GM21619 (cell line): ENCODE measurements around the gene PRG2.
"Not testable (repeated sequence)": the region's sequence is repeated elsewhere in the genome, so short reads cannot be mapped to it uniquely, and the experiment has no call there.

Source experiments
- ATAC-seq: cut with Tn5 transposase; IDR thresholded peaks from one replicate; pipeline ENCODE4 v1.9.1; 2021; ENCODE audit not compliant: unreplicated experiment

Gene PRG2

GRCh38 chr11:57348636-57349313 is 41.7 kb downstream of the PRG2 start:
- ATAC-seq, result no peak

- ATAC-seq, result no peak
Measured at GRCh38 chr11:57348052-57348451, 42.4 kb downstream of the PRG2 start.

GRCh38 chr11:57347336-57347735 is 43.1 kb downstream of the PRG2 start:
- ATAC-seq, result no peak

GRCh38 chr11:57345555-57346211 is 44.8 kb downstream of the PRG2 start:
- ATAC-seq, result no peak

GRCh38 chr11:57344826-57345225 is 45.6 kb downstream of the PRG2 start:
- no peak for ATAC-seq

GRCh38 chr11:57343825-57344224 is 46.6 kb downstream of the PRG2 start:
- ATAC-seq, result no peak

- ATAC-seq, result no peak
Measured at GRCh38 chr11:57342702-57343101, 47.7 kb downstream of the PRG2 start.

- no peak for ATAC-seq
Measured at GRCh38 chr11:57341250-57341808, 49.1 kb downstream of the PRG2 start.

GRCh38 chr11:57340039-57340615 is 50.3 kb downstream of the PRG2 start:
- ATAC-seq, result no peak

GRCh38 chr11:57339328-57339727 is 51.1 kb downstream of the PRG2 start:
- no peak for ATAC-seq

GRCh38 chr11:57338142-57338541 is 52.3 kb downstream of the PRG2 start, which contains the start of gene P2RX3:
Gene P2RX3 (plus strand): TSS chr11:57338352. CDS start chr11:57338551, 199 bp downstream.
- no peak for ATAC-seq

- not testable (repeated sequence) for ATAC-seq
Measured at GRCh38 chr11:57336856-57337255, 53.6 kb downstream of the PRG2 start.
